ENCODE measurements around the gene TARS1. TPM values are rescaled to one million over a fixed set of nuclear protein-coding genes. Genes with fewer than 3 reads are reported as not detected.
A peak's percentile ranks its signal among the peaks of the same experiment; 100 is the strongest.

Gene TARS1
- total and polyA plus RNA-seq, 2 of the 4 experiments (the other 2 are of a cell fraction): 90.8 to 175 TPM

DNA sequence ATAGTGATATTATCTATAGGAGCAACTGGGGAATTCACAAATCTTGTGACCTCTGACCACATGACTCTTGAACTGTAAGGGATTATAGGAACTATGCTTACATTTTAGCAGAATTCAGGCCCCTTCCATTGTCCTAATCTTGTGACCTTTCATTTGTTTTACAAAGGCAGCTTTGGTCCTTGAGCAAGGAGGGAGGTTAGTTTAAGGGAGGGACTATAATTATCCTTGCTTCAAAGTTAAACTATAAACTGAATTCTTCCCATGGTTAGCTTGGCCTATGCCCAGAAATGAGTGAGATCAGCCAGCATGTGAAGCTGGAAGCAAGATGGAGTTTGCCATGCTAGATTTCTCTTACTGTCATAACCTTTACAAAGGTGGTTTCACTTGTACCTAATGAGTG, 51.2 kb downstream of the TARS1 start:
- peak overlapping the region; percentile 41 for H2BK5ac ChIP-seq (ENCODE audit: low read depth, low read length, poor library complexity, severe bottlenecking)
- peak; percentile 76 for ATAC-seq (ENCODE audit: low read depth)
- H3K56ac ChIP-seq (ENCODE audit: extremely low read depth, insufficient read depth, low read length): no peak overlapping the region
- no peak overlapping the region for H4K91ac ChIP-seq (ENCODE audit: insufficient read depth, low read depth, low read length)
- no peaks in the 10 kb centered on the region for H3K27me3 ChIP-seq (ENCODE audit: control insufficient read depth, insufficient read depth, low read length)
- H3K23ac ChIP-seq (ENCODE audit: low read depth, low read length): no peak overlapping the region
- H2AFZ ChIP-seq (replicated peaks; ENCODE audit: low read length, poor library complexity): no peak overlapping the region
- no peak overlapping the region for H2AK9ac ChIP-seq (replicated peaks; ENCODE audit: low read depth, low read length, poor library complexity)
- no peak overlapping the region for H3K4me3 ChIP-seq (ENCODE audit: insufficient read depth, low read depth, low read length)
- dilution Hi-C loops (cut with HindIII; ENCODE audit: low sequenced_read_pairs, unreplicated experiment): no loop called here
- H3K9me3 ChIP-seq (ENCODE audit: control insufficient read depth, insufficient read depth, low read length): no peaks in the 10 kb centered on the region
- ChIA-PET POLR2A (ENCODE audit: unreplicated experiment) (no interaction called here), CTCF (no interaction called here)
- no peak overlapping the region for H3K4ac ChIP-seq (ENCODE audit: low read depth, low read length)
- no peaks in the 10 kb centered on the region for H3K36me3 ChIP-seq (ENCODE audit: control insufficient read depth, insufficient read depth, low read length)
- DNase-seq: peak; percentile 56
- H4K5ac ChIP-seq (ENCODE audit: low read depth, low read length): no peak overlapping the region
- peak overlapping the region; percentile 69; the same call in 1 of the 2 replicates for H3K18ac ChIP-seq (ENCODE audit: low read depth, low read length)
- no peaks in the 10 kb centered on the region; the same call in none of the 2 replicates for H3K9me1 ChIP-seq (ENCODE audit: insufficient read depth, low read length)
- H3K79me1 ChIP-seq (ENCODE audit: low read depth in 1 of 2, low read length in 2 of 2): no peaks in the 10 kb centered on the region
- no peak overlapping the region for H3K27ac ChIP-seq (ENCODE audit: insufficient read depth, low read length)
- H4K20me1 ChIP-seq (ENCODE audit: insufficient read depth, low read length): no peaks in the 10 kb centered on the region
- H3K9ac ChIP-seq (ENCODE audit: low read depth, low read length): no peak overlapping the region
- TF ChIP-seq RAD21 (IDR thresholded peaks at IDR 0.05; ENCODE audit: low read length): no peak
- no peak for TF ChIP-seq USF2 (IDR thresholded peaks at IDR 0.05; ENCODE audit: low read depth, low read length)
- TF ChIP-seq, protein P1, sequence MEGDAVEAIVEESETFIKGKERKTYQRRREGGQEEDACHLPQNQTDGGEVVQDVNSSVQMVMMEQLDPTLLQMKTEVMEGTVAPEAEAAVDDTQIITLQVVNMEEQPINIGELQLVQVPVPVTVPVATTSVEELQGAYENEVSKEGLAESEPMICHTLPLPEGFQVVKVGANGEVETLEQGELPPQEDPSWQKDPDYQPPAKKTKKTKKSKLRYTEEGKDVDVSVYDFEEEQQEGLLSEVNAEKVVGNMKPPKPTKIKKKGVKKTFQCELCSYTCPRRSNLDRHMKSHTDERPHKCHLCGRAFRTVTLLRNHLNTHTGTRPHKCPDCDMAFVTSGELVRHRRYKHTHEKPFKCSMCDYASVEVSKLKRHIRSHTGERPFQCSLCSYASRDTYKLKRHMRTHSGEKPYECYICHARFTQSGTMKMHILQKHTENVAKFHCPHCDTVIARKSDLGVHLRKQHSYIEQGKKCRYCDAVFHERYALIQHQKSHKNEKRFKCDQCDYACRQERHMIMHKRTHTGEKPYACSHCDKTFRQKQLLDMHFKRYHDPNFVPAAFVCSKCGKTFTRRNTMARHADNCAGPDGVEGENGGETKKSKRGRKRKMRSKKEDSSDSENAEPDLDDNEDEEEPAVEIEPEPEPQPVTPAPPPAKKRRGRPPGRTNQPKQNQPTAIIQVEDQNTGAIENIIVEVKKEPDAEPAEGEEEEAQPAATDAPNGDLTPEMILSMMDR (conservative IDR thresholded peaks at IDR 0.05; ENCODE audit: low read depth, low read length): no peak
- TF ChIP-seq MXI1 (IDR thresholded peaks at IDR 0.05; ENCODE audit: borderline replicate concordance, low read depth, low read length): no peak
- TF ChIP-seq CEBPB (IDR thresholded peaks at IDR 0.05; ENCODE audit: low read depth, low read length): no peak
- TF ChIP-seq SMC3 (IDR thresholded peaks at IDR 0.05; ENCODE audit: low read depth, low read length): no peak
- no peak for TF ChIP-seq RCOR1 (IDR thresholded peaks at IDR 0.05; ENCODE audit: insufficient replicate concordance, low read length)
- TF ChIP-seq FOS (IDR thresholded peaks at IDR 0.05; ENCODE audit: low read depth, low read length): no peak
- no peak for TF ChIP-seq POLR2A (IDR thresholded peaks at IDR 0.05; ENCODE audit: low read depth, low read length)
- TF ChIP-seq MAFK (IDR thresholded peaks at IDR 0.05; ENCODE audit: low read depth, low read length): no peak
- no peak for TF ChIP-seq BHLHE40 (IDR thresholded peaks at IDR 0.05; ENCODE audit: low read depth, low read length)
- no peak for TF ChIP-seq CHD1 (IDR thresholded peaks at IDR 0.05; ENCODE audit: low read depth, low read length)
- TF ChIP-seq MAZ (IDR thresholded peaks at IDR 0.05; ENCODE audit: borderline replicate concordance, low read depth, low read length): no peak
- TF ChIP-seq NFE2L2 (IDR thresholded peaks at IDR 0.05; ENCODE audit: low read depth, low read length): no peak
- TF ChIP-seq, protein P2, sequence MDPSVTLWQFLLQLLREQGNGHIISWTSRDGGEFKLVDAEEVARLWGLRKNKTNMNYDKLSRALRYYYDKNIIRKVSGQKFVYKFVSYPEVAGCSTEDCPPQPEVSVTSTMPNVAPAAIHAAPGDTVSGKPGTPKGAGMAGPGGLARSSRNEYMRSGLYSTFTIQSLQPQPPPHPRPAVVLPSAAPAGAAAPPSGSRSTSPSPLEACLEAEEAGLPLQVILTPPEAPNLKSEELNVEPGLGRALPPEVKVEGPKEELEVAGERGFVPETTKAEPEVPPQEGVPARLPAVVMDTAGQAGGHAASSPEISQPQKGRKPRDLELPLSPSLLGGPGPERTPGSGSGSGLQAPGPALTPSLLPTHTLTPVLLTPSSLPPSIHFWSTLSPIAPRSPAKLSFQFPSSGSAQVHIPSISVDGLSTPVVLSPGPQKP (IDR thresholded peaks at IDR 0.05; ENCODE audit: borderline replicate concordance, low read depth, low read length): no peak
- TF ChIP-seq RFX5 (IDR thresholded peaks at IDR 0.05; ENCODE audit: low read depth, low read length): no peak
- peaks cover 8% of the 10 kb centered on the region for H3K4me1 ChIP-seq (ENCODE audit: control insufficient read depth, insufficient read depth, low read length)
- H4K8ac ChIP-seq (ENCODE audit: low read depth in 2 of 2, low read length in 2 of 2): no peak overlapping the region
- no peak overlapping the region for H2BK20ac ChIP-seq (ENCODE audit: low read depth, low read length)
- H2BK120ac ChIP-seq (ENCODE audit: low read depth, low read length): no peak overlapping the region
- in situ Hi-C loops (cut with MboI; ENCODE audit: low sequenced_read_pairs): no loop called here
- no peak overlapping the region for H3K4me2 ChIP-seq (ENCODE audit: low read depth, low read length)
- BruUV-seq (replicated peaks): no TSS peak
- intact Hi-C loops (cut with micrococcal nuclease): no loop called here
- no peak overlapping the region for H2AK5ac ChIP-seq (ENCODE audit: low read depth, low read length)
- H3K14ac ChIP-seq (replicated peaks; ENCODE audit: low read depth, low read length): no peak overlapping the region
- no peak overlapping the region for H2BK15ac ChIP-seq (ENCODE audit: low read depth, low read length)

Measured in IMR-90 (cell line).